ENCODE results near the gene ADGRB3. TPM values are rescaled to one million over a fixed set of nuclear protein-coding genes. Genes with fewer than 3 reads are reported as not detected.

The ADGRB3 gene
- total RNA-seq, 1 experiment from 2014 or later: 3.2 TPM

- DNase-seq (ENCODE audit: extremely low read depth, low read depth): no peak
These were observed 659.3 kb downstream of the ADGRB3 start for GRCh38 chr6:69294407-69294806.

GRCh38 chr6:69294862-69295261 is 659.8 kb downstream of the ADGRB3 start:
- DNase-seq (ENCODE audit: extremely low read depth, low read depth): no peak

- no peak for DNase-seq (ENCODE audit: extremely low read depth, low read depth)
These were observed 668.3 kb downstream of the ADGRB3 start for GRCh38 chr6:69303382-69303781.

GRCh38 chr6:69305456-69305855 is 670.4 kb downstream of the ADGRB3 start:
- DNase-seq (ENCODE audit: extremely low read depth, low read depth): no peak

- no peak for DNase-seq (ENCODE audit: extremely low read depth, low read depth)
These were observed 673.5 kb downstream of the ADGRB3 start for GRCh38 chr6:69308584-69308983.

GRCh38 chr6:69311888-69312287 is 676.8 kb downstream of the ADGRB3 start:
- no peak for DNase-seq (ENCODE audit: extremely low read depth, low read depth)

GRCh38 chr6:69314001-69314400 is 678.9 kb downstream of the ADGRB3 start:
- DNase-seq (ENCODE audit: extremely low read depth, low read depth): no peak

- DNase-seq (ENCODE audit: extremely low read depth, low read depth): no peak
These were observed 679.4 kb downstream of the ADGRB3 start for GRCh38 chr6:69314531-69314930.

- no peak for DNase-seq (ENCODE audit: extremely low read depth, low read depth)
These were observed 696.8 kb downstream of the ADGRB3 start for GRCh38 chr6:69331886-69332285.

GRCh38 chr6:69337311-69337710 is 702.2 kb downstream of the ADGRB3 start:
- DNase-seq (ENCODE audit: extremely low read depth, low read depth): no peak

- no peak for DNase-seq (ENCODE audit: extremely low read depth, low read depth)
These were observed 703.5 kb downstream of the ADGRB3 start for GRCh38 chr6:69338431-69339162.

GRCh38 chr6:69339163-69339550 is 704.1 kb downstream of the ADGRB3 start:
- no peak for DNase-seq (ENCODE audit: extremely low read depth, low read depth)

GRCh38 chr6:69340196-69340595 is 705.1 kb downstream of the ADGRB3 start:
- no peak for DNase-seq (ENCODE audit: extremely low read depth, low read depth)

- DNase-seq (ENCODE audit: extremely low read depth, low read depth): no peak
These were observed 708.8 kb downstream of the ADGRB3 start for GRCh38 chr6:69343851-69344250.

GRCh38 chr6:69349771-69350170 is 714.7 kb downstream of the ADGRB3 start:
- DNase-seq (ENCODE audit: extremely low read depth, low read depth): no peak

GRCh38 chr6:69362209-69362608 is 727.1 kb downstream of the ADGRB3 start:
- no peak for DNase-seq (ENCODE audit: extremely low read depth, low read depth)

GRCh38 chr6:69366831-69367230 is 731.7 kb downstream of the ADGRB3 start:
- no peak for DNase-seq (ENCODE audit: extremely low read depth, low read depth)

GRCh38 chr6:69368613-69369012 is 733.5 kb downstream of the ADGRB3 start:
- DNase-seq (ENCODE audit: extremely low read depth, low read depth): no peak

- peak; percentile 9 for DNase-seq (ENCODE audit: extremely low read depth, low read depth)
These were observed 735.7 kb downstream of the ADGRB3 start for GRCh38 chr6:69370763-69371162.

GRCh38 chr6:69378326-69378725 is 743.2 kb downstream of the ADGRB3 start:
- no peak for DNase-seq (ENCODE audit: extremely low read depth, low read depth)

- DNase-seq (ENCODE audit: extremely low read depth, low read depth): no peak
These were observed 744.4 kb downstream of the ADGRB3 start for GRCh38 chr6:69379518-69379917.

- DNase-seq (ENCODE audit: extremely low read depth, low read depth): no peak
These were observed 748.5 kb downstream of the ADGRB3 start for GRCh38 chr6:69383627-69384026.

GRCh38 chr6:69386426-69386825 is 751.3 kb downstream of the ADGRB3 start:
- DNase-seq (ENCODE audit: extremely low read depth, low read depth): no peak
